Activated CD4-positive, alpha-beta T cell treated with anti-CD3 and anti-CD28 coated beads for 36 hours (primary cell): Measurements from ENCODE around the gene EXOC7. TPM values are rescaled to one million over a fixed set of nuclear protein-coding genes. Genes with fewer than 3 reads are reported as not detected.

Source experiments
- ATAC-seq: fragments of 200-7000 bp; cut with Tn5 transposase; one replicate; pipeline ENCODE4 v1.10.0; 2021; ENCODE audit warnings: mild to moderate bottlenecking, moderate library complexity
- CTCF ChIA-PET: fragments of 350-600 bp; sonication (Branson Sonifier 250); formaldehyde crosslinking; loops from one replicate; lab custom pipeline; 2021; ENCODE audit warnings: antibody characterized with exemption; lab: Charles Lee
- POLR2A ChIA-PET: fragments of 350-600 bp; sonication (Branson Sonifier 250); formaldehyde crosslinking; loops from one replicate; lab custom pipeline; 2021; ENCODE audit warnings: antibody characterized with exemption, inconsistent platforms; lab: Charles Lee
- DNase-seq: peaks from one replicate; pipeline ENCODE4 v3.0.0-alpha.2; 2020
- H3K27ac Mint-ChIP-seq: one replicate; pipeline ENCODE4 v1.8.0; 2021; ENCODE audit warnings: mixed read lengths
- H3K27me3 Mint-ChIP-seq: one replicate; pipeline ENCODE4 v1.8.0; 2021; ENCODE audit warnings: mixed read lengths
- H3K36me3 Mint-ChIP-seq: one replicate; pipeline ENCODE4 v1.8.0; 2021; ENCODE audit warnings: low read depth, mixed read lengths
- H3K4me1 Mint-ChIP-seq: one replicate; pipeline ENCODE4 v1.8.0; 2021; ENCODE audit warnings: mixed read lengths
- H3K4me3 Mint-ChIP-seq: one replicate; pipeline ENCODE4 v1.8.0; 2021; ENCODE audit warnings: mild to moderate bottlenecking, moderate library complexity, mixed read lengths
- H3K9me3 Mint-ChIP-seq: one replicate; pipeline ENCODE4 v1.8.0; 2021; ENCODE audit warnings: low read depth, mixed read lengths
- intact Hi-C, 2 experiments: fragments of 100-400 bp; cut with DNase I in 1 of 2; cut with micrococcal nuclease in 1 of 2; formaldehyde crosslinking; loops; one replicate each; pipeline versions ENCODE4 v1.14.2 to v1.15.1; 2022 to 2024; cut with DNase I, micrococcal nuclease
- total RNA-seq, 2 experiments: library from RNA; stranded (reverse); gene quantifications; one replicate each; pipeline ENCODE4 v1.2.3, GENCODE V29; 2021

EXOC7 gene
- total RNA-seq, 2 experiments from 2014 or later, result 73.0 to 77.0 TPM

GRCh38 chr17:76137351-76138233 lies 34.0 kb upstream of the EXOC7 start:
- intact Hi-C loops, result no loop called here
- H3K36me3 Mint-ChIP-seq, result no peaks in the 10 kb centered on the region
- ATAC-seq (no peak), DNase-seq (no peak)
- peaks cover 28% of the 10 kb centered on the region for H3K4me1 Mint-ChIP-seq
- peaks cover 9% of the 10 kb centered on the region for H3K27me3 Mint-ChIP-seq
- POLR2A ChIA-PET, result interaction anchor here (1.7 kb wide), 1 partner anchor 135 kb away, joined by 3 read pairs; no protein-coding TSS in a partner anchor
- H3K27ac Mint-ChIP-seq, result no peak overlapping the region
- CTCF ChIA-PET, result interaction anchor here (0.7 kb wide), 1 partner anchor 143 kb away, joined by 3 read pairs; no protein-coding TSS in a partner anchor
- no peak overlapping the region for H3K4me3 Mint-ChIP-seq
- H3K9me3 Mint-ChIP-seq, result no peaks in the 10 kb centered on the region

GRCh38 chr17:76137001-76137350 lies 33.4 kb upstream of the EXOC7 start:
- H3K9me3 Mint-ChIP-seq, result no peaks in the 10 kb centered on the region
- H3K27me3 Mint-ChIP-seq, result peaks cover 9% of the 10 kb centered on the region
- no peak overlapping the region for H3K27ac Mint-ChIP-seq
- no peak overlapping the region for H3K4me3 Mint-ChIP-seq
- ChIA-PET CTCF (interaction anchor here (0.7 kb wide), 1 partner anchor 144 kb away, joined by 3 read pairs; no protein-coding TSS in a partner anchor), POLR2A (no interaction called here)
- no peaks in the 10 kb centered on the region for H3K36me3 Mint-ChIP-seq
- DNase-seq (no peak), ATAC-seq (no peak)
- intact Hi-C loops, result no loop called here
- H3K4me1 Mint-ChIP-seq, result peaks cover 23% of the 10 kb centered on the region

- Mint-ChIP-seq H3K4me3 (no peak overlapping the region), H3K9me3 (no peaks in the 10 kb centered on the region), H3K27me3 (peaks cover 9% of the 10 kb centered on the region), H3K27ac (no peak overlapping the region), H3K4me1 (peaks cover 19% of the 10 kb centered on the region), H3K36me3 (no peaks in the 10 kb centered on the region)
- ATAC-seq, result no peak
- ChIA-PET CTCF (interaction anchor here (0.7 to 1.9 kb wide), 2 partner anchors 143 to 144 kb away, joined by 3 to 4 read pairs; no protein-coding TSS in a partner anchor), POLR2A (interaction anchor here (0.6 kb wide), 1 partner anchor 13 kb away, joined by 3 read pairs; no protein-coding TSS in a partner anchor)
- intact Hi-C loops, result no loop called here
- DNase-seq, result no peak
Observed at GRCh38 chr17:76136276-76137000, 32.9 kb upstream of the EXOC7 start.

GRCh38 chr17:76135810-76136188 lies 32.2 kb upstream of the EXOC7 start:
- Mint-ChIP-seq H3K4me3 (no peak overlapping the region), H3K9me3 (no peaks in the 10 kb centered on the region), H3K4me1 (peaks cover 17% of the 10 kb centered on the region), H3K36me3 (no peaks in the 10 kb centered on the region), H3K27ac (no peak overlapping the region), H3K27me3 (peaks cover 9% of the 10 kb centered on the region)
- ATAC-seq, result no peak
- DNase-seq, result no peak
- intact Hi-C loops, result no loop called here
- POLR2A ChIA-PET, result interaction anchor here (0.6 kb wide), 1 partner anchor 12 kb away, joined by 3 read pairs; no protein-coding TSS in a partner anchor
- CTCF ChIA-PET, result interaction anchor here (1.9 kb wide), 1 partner anchor 144 kb away, joined by 4 read pairs; no protein-coding TSS in a partner anchor

- H3K4me1 Mint-ChIP-seq, result peaks cover 13% of the 10 kb centered on the region
Observed at GRCh38 chr17:76134911-76135809, 31.6 kb upstream of the EXOC7 start.

GRCh38 chr17:76132574-76133338 lies 29.2 kb upstream of the EXOC7 start:
- POLR2A ChIA-PET, result interaction anchor here (0.6 to 1.2 kb wide), 2 partner anchors 11 to 26 kb away, joined by 3 read pairs; no protein-coding TSS in a partner anchor
- ATAC-seq, result no peak
- Mint-ChIP-seq H3K27me3 (no peaks in the 10 kb centered on the region), H3K4me1 (peaks cover 13% of the 10 kb centered on the region), H3K9me3 (no peaks in the 10 kb centered on the region), H3K36me3 (no peaks in the 10 kb centered on the region), H3K27ac (no peak overlapping the region), H3K4me3 (no peak overlapping the region)
- DNase-seq, result no peak
- intact Hi-C loops, result no loop called here
- CTCF ChIA-PET, result interaction anchor here (0.6 to 1.4 kb wide), 5 partner anchors 10 to 105 kb away, joined by 3 to 5 read pairs (median 4); no protein-coding TSS in a partner anchor

More at GRCh38 chr17:76134911-76135809, 31.6 kb upstream of the EXOC7 start:
- Mint-ChIP-seq H3K4me3 (no peak overlapping the region), H3K9me3 (no peaks in the 10 kb centered on the region), H3K36me3 (no peaks in the 10 kb centered on the region), H3K27ac (no peak overlapping the region), H3K27me3 (peaks cover 6% of the 10 kb centered on the region)
- ATAC-seq (no peak), DNase-seq (no peak)
- intact Hi-C loops, result no loop called here
- POLR2A ChIA-PET, result interaction anchor here (0.6 kb wide), 1 partner anchor 12 kb away, joined by 3 read pairs; no protein-coding TSS in a partner anchor
- CTCF ChIA-PET, result interaction anchor here (0.7 to 1.9 kb wide), 4 partner anchors 14 to 144 kb away, joined by 3 to 4 read pairs (median 4); no protein-coding TSS in a partner anchor

GRCh38 chr17:76131692-76132573 lies 28.3 kb upstream of the EXOC7 start:
- Mint-ChIP-seq H3K4me1 (peaks cover 18% of the 10 kb centered on the region), H3K36me3 (no peaks in the 10 kb centered on the region), H3K27ac (no peak overlapping the region), H3K9me3 (no peaks in the 10 kb centered on the region), H3K27me3 (no peaks in the 10 kb centered on the region), H3K4me3 (no peak overlapping the region)
- intact Hi-C loops, result no loop called here
- DNase-seq (no peak), ATAC-seq (no peak)
- CTCF ChIA-PET, result interaction anchor here (1.4 kb wide), 1 partner anchor 11 kb away, joined by 5 read pairs; no protein-coding TSS in a partner anchor
- POLR2A ChIA-PET, result no interaction called here

- H3K4me1 Mint-ChIP-seq, result peaks cover 23% of the 10 kb centered on the region
- no peaks in the 10 kb centered on the region for H3K9me3 Mint-ChIP-seq
- no peaks in the 10 kb centered on the region for H3K27me3 Mint-ChIP-seq
- no peak overlapping the region for H3K27ac Mint-ChIP-seq
- intact Hi-C loops, result no loop called here
- ChIA-PET POLR2A (no interaction called here), CTCF (interaction anchor here (1.1 to 2.6 kb wide), 3 partner anchors 11 to 148 kb away, joined by 5 to 11 read pairs (median 7); no protein-coding TSS in a partner anchor)
- no peak overlapping the region for H3K4me3 Mint-ChIP-seq
- DNase-seq (no peak), ATAC-seq (no peak)
- no peaks in the 10 kb centered on the region for H3K36me3 Mint-ChIP-seq
Observed at GRCh38 chr17:76131051-76131691, 27.6 kb upstream of the EXOC7 start.

- no peaks in the 10 kb centered on the region for H3K27me3 Mint-ChIP-seq
- DNase-seq (no peak), ATAC-seq (no peak)
- ChIA-PET POLR2A (no interaction called here), CTCF (interaction anchor here (0.6 to 2.6 kb wide), 7 partner anchors 10 to 666 kb away, joined by 3 to 11 read pairs (median 4); no protein-coding TSS in a partner anchor)
- H3K36me3 Mint-ChIP-seq, result no peaks in the 10 kb centered on the region
- H3K4me3 Mint-ChIP-seq, result no peak overlapping the region
- H3K9me3 Mint-ChIP-seq, result no peaks in the 10 kb centered on the region
- H3K4me1 Mint-ChIP-seq, result peaks cover 22% of the 10 kb centered on the region
- intact Hi-C loops, result no loop called here
- H3K27ac Mint-ChIP-seq, result no peak overlapping the region
Observed at GRCh38 chr17:76130473-76130872, 26.9 kb upstream of the EXOC7 start.
